Measurements from ENCODE around the gene MAPK7. TPM values are rescaled to one million over a fixed set of nuclear protein-coding genes. Genes with fewer than 3 reads are reported as not detected.

Gene MAPK7
- total and polyA plus RNA-seq, 2 of the 8 experiments (the other 6 are each of a cell fraction or from before 2014, with no cell fraction given): 15.2 to 28.1 TPM

- H3K79me2 ChIP-seq (ENCODE audit: control insufficient read depth in 1 of 2, insufficient read depth in 2 of 2, low read length in 2 of 2): no peaks in the 10 kb centered on the region
- no peak overlapping the region for H2AK5ac ChIP-seq (ENCODE audit: low read depth, low read length)
- no peaks in the 10 kb centered on the region for H3K9me3 ChIP-seq (ENCODE audit: insufficient read depth in 2 of 2, low read depth in 1 of 2, low read length in 1 of 2)
- no peak overlapping the region for H2BK15ac ChIP-seq (ENCODE audit: low read length)
- no peak overlapping the region for H3K4me2 ChIP-seq (ENCODE audit: insufficient read depth in 1 of 2, low read depth in 2 of 2, low read length in 2 of 2)
- H3K14ac ChIP-seq (ENCODE audit: insufficient read length): no peak overlapping the region
- H3K18ac ChIP-seq (ENCODE audit: extremely low read depth, low read length): no peak overlapping the region; the same call in 1 of the 2 replicates
- 94% methylated on average over 9 of the region's 9 CpGs; no CpG with 5 or more reads in 1 of the 2 experiments for WGBS, 2 experiments (ENCODE audit: extremely low coverage in 1 of 2, insufficient coverage in 1 of 2, insufficient read length in 1 of 2, insufficient replicate concordance in 2 of 2, low coverage in 1 of 2, low lambda C conversion rate in 2 of 2, missing lambda C conversion rate in 1 of 2)
- no peak overlapping the region for H3K9ac ChIP-seq (replicated peaks in 1 of 4; ENCODE audit: extremely low read depth in 1 of 4, low read depth in 3 of 4, low read length in 3 of 4)
- no peak overlapping the region for H3K4me3 ChIP-seq (ENCODE audit: extremely low read depth in 1 of 4, insufficient read depth in 2 of 4, low read depth in 3 of 4, low read length in 4 of 4)
- H3K27ac ChIP-seq (ENCODE audit: low read depth, low read length): no peak overlapping the region
- H4K91ac ChIP-seq (replicated peaks; ENCODE audit: insufficient read length, low read length): no peak overlapping the region
- H2AFZ ChIP-seq (ENCODE audit: low read length): no peak overlapping the region
- DNase-seq (ENCODE audit: low read depth in 1 of 2, low spot score in 2 of 2) (no peak), FAIRE-seq (no peak)
- H3K23me2 ChIP-seq (ENCODE audit: low read depth, low read length): no peaks in the 10 kb centered on the region
- peaks cover 0 to 5% (median 2%) of the 10 kb centered on the region in 4 experiments; a peak in 2 of 8 replicates for H3K36me3 ChIP-seq (ENCODE audit: control insufficient read depth in 2 of 4, insufficient read depth in 4 of 4, low read length in 3 of 4)
- TF ChIP-seq SIRT6 (IDR thresholded peaks at IDR 0.05; ENCODE audit: low read length) (no peak), BACH1 (IDR thresholded peaks at IDR 0.05; ENCODE audit: low read length) (no peak), KDM1A (IDR thresholded peaks at IDR 0.05; ENCODE audit: borderline replicate concordance, low read length) (no peak), HDAC6 (IDR thresholded peaks at IDR 0.05; ENCODE audit: low read depth, low read length) (no peak), GABPA (IDR thresholded peaks at IDR 0.05; ENCODE audit: borderline replicate concordance, insufficient read depth, low read length) (no peak), CHD2 (IDR thresholded peaks at IDR 0.05; ENCODE audit: low read length) (no peak), POU5F1 (IDR thresholded peaks at IDR 0.05; ENCODE audit: low read depth, low read length) (no peak), KDM4A (IDR thresholded peaks at IDR 0.05; ENCODE audit: low read depth, low read length, severe bottlenecking) (no peak)
- TF ChIP-seq, protein P1, sequence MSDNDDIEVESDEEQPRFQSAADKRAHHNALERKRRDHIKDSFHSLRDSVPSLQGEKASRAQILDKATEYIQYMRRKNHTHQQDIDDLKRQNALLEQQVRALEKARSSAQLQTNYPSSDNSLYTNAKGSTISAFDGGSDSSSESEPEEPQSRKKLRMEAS (IDR thresholded peaks at IDR 0.05): no peak
- no peaks in the 10 kb centered on the region for H3K79me1 ChIP-seq (ENCODE audit: low read depth, low read length)
- peaks cover 0 to 1% of the 10 kb centered on the region in 2 experiments for H4K20me1 ChIP-seq (replicated peaks in 1 of 2; ENCODE audit: control insufficient read depth in 1 of 2, insufficient read depth in 2 of 2, low read length in 2 of 2)
- H3K4ac ChIP-seq (replicated peaks; ENCODE audit: insufficient read length, low read depth, low read length): no peak overlapping the region
- no peak overlapping the region for H4K5ac ChIP-seq (ENCODE audit: insufficient read length, low read depth, low read length)
- POLR2A ChIA-PET (ENCODE audit: partially characterized antibody): interaction anchor here (0.7 to 1.3 kb wide), 2 partner anchors 7 to 108 kb away, joined by 3 read pairs; no protein-coding TSS in a partner anchor
- H2BK20ac ChIP-seq (ENCODE audit: low read length): no peak overlapping the region
- no peak overlapping the region for H4K8ac ChIP-seq (ENCODE audit: extremely low read depth, insufficient read depth, low read length)
- no peak overlapping the region for H2BK5ac ChIP-seq (ENCODE audit: low read depth, low read length)
- H3K56ac ChIP-seq (replicated peaks; ENCODE audit: insufficient read length, low read depth, low read length): no peak overlapping the region
- CTCF ChIA-PET (ENCODE audit: partially characterized antibody): interaction anchor here (0.6 to 0.7 kb wide), 2 partner anchors 66 to 165 kb away, joined by 3 to 5 read pairs; no protein-coding TSS in a partner anchor
- H3K23ac ChIP-seq (ENCODE audit: insufficient read length): no peak overlapping the region
- no peak overlapping the region for H2BK12ac ChIP-seq (ENCODE audit: low read depth, low read length)
- peaks cover 0 to 2% (median 0%) of the 10 kb centered on the region in 4 experiments; a peak in 1 of 7 replicates for H3K4me1 ChIP-seq (replicated peaks in 1 of 4; ENCODE audit: control insufficient read depth in 3 of 4, insufficient read depth in 4 of 4, low read length in 3 of 4)
- H2BK120ac ChIP-seq (replicated peaks; ENCODE audit: low read depth, low read length): no peak overlapping the region
- H3K27me3 ChIP-seq (replicated peaks in 1 of 4; ENCODE audit: control insufficient read depth in 3 of 4, extremely low read depth in 1 of 4, insufficient read depth in 3 of 4, low read length in 3 of 4): no peaks in the 10 kb centered on the region
Measured at GRCh38 chr17:19348806-19349205, 29.5 kb upstream of the MAPK7 start.

All from H1 (cell line).